Measurements from ENCODE around the gene ARSB. TPM values are rescaled to one million over a fixed set of nuclear protein-coding genes. Genes with fewer than 3 reads are reported as not detected.

The ARSB gene
- total and polyA plus RNA-seq, 9 of the 15 experiments (the other 6 are each of a cell fraction or from before 2014, with no cell fraction given) = 0.52 to 4.6 (median 2.4) TPM

DNA sequence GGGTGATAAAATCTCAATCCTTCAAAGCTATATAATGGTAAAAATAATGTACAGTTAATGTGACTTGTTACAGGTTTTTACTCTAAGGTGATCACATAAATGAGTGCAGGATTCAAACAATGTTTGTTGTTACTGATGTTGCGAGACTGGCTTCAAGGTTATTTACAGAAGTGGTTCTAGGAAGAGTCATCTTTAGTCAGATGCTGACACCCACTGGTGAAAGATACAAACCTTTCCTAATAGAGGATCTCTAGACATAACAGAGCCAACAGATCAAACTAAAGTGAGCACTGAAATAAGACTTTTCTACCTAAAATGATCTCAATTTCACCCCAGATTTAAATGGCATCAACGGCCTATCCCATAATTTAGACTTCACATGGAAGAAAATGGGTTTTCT, 20.2 kb downstream of the ARSB start (continued):
- TF ChIP-seq, protein P1, sequence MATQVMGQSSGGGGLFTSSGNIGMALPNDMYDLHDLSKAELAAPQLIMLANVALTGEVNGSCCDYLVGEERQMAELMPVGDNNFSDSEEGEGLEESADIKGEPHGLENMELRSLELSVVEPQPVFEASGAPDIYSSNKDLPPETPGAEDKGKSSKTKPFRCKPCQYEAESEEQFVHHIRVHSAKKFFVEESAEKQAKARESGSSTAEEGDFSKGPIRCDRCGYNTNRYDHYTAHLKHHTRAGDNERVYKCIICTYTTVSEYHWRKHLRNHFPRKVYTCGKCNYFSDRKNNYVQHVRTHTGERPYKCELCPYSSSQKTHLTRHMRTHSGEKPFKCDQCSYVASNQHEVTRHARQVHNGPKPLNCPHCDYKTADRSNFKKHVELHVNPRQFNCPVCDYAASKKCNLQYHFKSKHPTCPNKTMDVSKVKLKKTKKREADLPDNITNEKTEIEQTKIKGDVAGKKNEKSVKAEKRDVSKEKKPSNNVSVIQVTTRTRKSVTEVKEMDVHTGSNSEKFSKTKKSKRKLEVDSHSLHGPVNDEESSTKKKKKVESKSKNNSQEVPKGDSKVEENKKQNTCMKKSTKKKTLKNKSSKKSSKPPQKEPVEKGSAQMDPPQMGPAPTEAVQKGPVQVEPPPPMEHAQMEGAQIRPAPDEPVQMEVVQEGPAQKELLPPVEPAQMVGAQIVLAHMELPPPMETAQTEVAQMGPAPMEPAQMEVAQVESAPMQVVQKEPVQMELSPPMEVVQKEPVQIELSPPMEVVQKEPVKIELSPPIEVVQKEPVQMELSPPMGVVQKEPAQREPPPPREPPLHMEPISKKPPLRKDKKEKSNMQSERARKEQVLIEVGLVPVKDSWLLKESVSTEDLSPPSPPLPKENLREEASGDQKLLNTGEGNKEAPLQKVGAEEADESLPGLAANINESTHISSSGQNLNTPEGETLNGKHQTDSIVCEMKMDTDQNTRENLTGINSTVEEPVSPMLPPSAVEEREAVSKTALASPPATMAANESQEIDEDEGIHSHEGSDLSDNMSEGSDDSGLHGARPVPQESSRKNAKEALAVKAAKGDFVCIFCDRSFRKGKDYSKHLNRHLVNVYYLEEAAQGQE (IDR thresholded peaks at IDR 0.05; ENCODE audit: borderline replicate concordance) = peak; percentile 82
- TF ChIP-seq, protein P1 (CRISPR knock-in tag; IDR thresholded peaks at IDR 0.05; ENCODE audit: low read depth) = no peak
- peak; percentile 90 to 91 for TF ChIP-seq RAD21 (CRISPR knock-in tag; conservative IDR thresholded peaks at IDR 0.05 in 1 of 2, IDR thresholded peaks at IDR 0.05 in 1 of 2)
- TF ChIP-seq, protein P2, sequence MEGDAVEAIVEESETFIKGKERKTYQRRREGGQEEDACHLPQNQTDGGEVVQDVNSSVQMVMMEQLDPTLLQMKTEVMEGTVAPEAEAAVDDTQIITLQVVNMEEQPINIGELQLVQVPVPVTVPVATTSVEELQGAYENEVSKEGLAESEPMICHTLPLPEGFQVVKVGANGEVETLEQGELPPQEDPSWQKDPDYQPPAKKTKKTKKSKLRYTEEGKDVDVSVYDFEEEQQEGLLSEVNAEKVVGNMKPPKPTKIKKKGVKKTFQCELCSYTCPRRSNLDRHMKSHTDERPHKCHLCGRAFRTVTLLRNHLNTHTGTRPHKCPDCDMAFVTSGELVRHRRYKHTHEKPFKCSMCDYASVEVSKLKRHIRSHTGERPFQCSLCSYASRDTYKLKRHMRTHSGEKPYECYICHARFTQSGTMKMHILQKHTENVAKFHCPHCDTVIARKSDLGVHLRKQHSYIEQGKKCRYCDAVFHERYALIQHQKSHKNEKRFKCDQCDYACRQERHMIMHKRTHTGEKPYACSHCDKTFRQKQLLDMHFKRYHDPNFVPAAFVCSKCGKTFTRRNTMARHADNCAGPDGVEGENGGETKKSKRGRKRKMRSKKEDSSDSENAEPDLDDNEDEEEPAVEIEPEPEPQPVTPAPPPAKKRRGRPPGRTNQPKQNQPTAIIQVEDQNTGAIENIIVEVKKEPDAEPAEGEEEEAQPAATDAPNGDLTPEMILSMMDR (IDR thresholded peaks at IDR 0.05 in 2 of 3, conservative IDR thresholded peaks at IDR 0.05 in 1 of 3; ENCODE audit: insufficient read depth in 2 of 3, low read depth in 1 of 3, low read length in 3 of 3) = peak; percentile 40 to 66 (median 50); a peak in 5 of 6 replicates
- no peak for TF ChIP-seq RBFOX2 (IDR thresholded peaks at IDR 0.05; ENCODE audit: low read depth, low read length)

Measured in K562 (cell line).